RPMI7951 (cell line): ENCODE results near the gene PCBP3. TPM values are rescaled to one million over a fixed set of nuclear protein-coding genes. Genes with fewer than 3 reads are reported as not detected.
"Not testable (repeated sequence)": the region's sequence is repeated elsewhere in the genome, so short reads cannot be mapped to it uniquely, and the experiment has no call there.

Experiments
- DNase-seq: peaks from one replicate; pipeline ENCODE4 v3.0.0-alpha.2; 2012; ENCODE audit warnings: low read depth
- total RNA-seq: library from RNA; depleted of rRNA; stranded (reverse); fragments of >200 nt; shearing (Covaris generic); gene quantifications from 2 replicates; pipeline ENCODE4 v1.2.3, GENCODE V29; 2014

Gene PCBP3
- total RNA-seq, 1 experiment from 2014 or later = 4.0 TPM

- DNase-seq = not testable (repeated sequence)
These were observed 35.3 kb downstream of the PCBP3 start for GRCh38 chr21:45678790-45679189.

GRCh38 chr21:45680215-45680614, 36.7 kb downstream of the PCBP3 start:
- no peak for DNase-seq

- no peak for DNase-seq
These were observed 51.6 kb downstream of the PCBP3 start for GRCh38 chr21:45695086-45695485.

- DNase-seq = peak; percentile 88
These were observed 55.1 kb downstream of the PCBP3 start for GRCh38 chr21:45698493-45699184.

GRCh38 chr21:45699251-45699942, 55.9 kb downstream of the PCBP3 start:
- no peak for DNase-seq

- peak; percentile 44 for DNase-seq
These were observed 56.4 kb downstream of the PCBP3 start for GRCh38 chr21:45699966-45700365.

GRCh38 chr21:45700461-45700860, 56.9 kb downstream of the PCBP3 start:
- DNase-seq = no peak

- no peak for DNase-seq
These were observed 61.0 kb downstream of the PCBP3 start for GRCh38 chr21:45704311-45705108.

GRCh38 chr21:45706299-45706698, 62.8 kb downstream of the PCBP3 start:
- no peak for DNase-seq

GRCh38 chr21:45709173-45709572, 65.6 kb downstream of the PCBP3 start:
- DNase-seq = no peak

- DNase-seq = no peak
These were observed 66.3 kb downstream of the PCBP3 start for GRCh38 chr21:45709696-45710268.

GRCh38 chr21:45710306-45710705, 66.8 kb downstream of the PCBP3 start:
- not testable (repeated sequence) for DNase-seq

- no peak for DNase-seq
These were observed 70.1 kb downstream of the PCBP3 start for GRCh38 chr21:45713613-45714012.

- no peak for DNase-seq
These were observed 71.9 kb downstream of the PCBP3 start for GRCh38 chr21:45715441-45715840.

- no peak for DNase-seq
These were observed 74.9 kb downstream of the PCBP3 start for GRCh38 chr21:45718413-45718812.

- DNase-seq = no peak
These were observed 75.8 kb downstream of the PCBP3 start for GRCh38 chr21:45719177-45719802.

- DNase-seq = not testable (repeated sequence)
These were observed 76.7 kb downstream of the PCBP3 start for GRCh38 chr21:45720204-45720603.

- DNase-seq = no peak
These were observed 78.1 kb downstream of the PCBP3 start for GRCh38 chr21:45721671-45722070.

GRCh38 chr21:45723049-45723958, 79.8 kb downstream of the PCBP3 start:
- DNase-seq = no peak

GRCh38 chr21:45724345-45724961, 80.9 kb downstream of the PCBP3 start:
- no peak for DNase-seq
